Neural cell (in vitro differentiated cells): Measurements from ENCODE around the gene KRT222.

Source experiments
- CTCF ChIP-seq: fragments of 450-650 bp; IDR thresholded peaks from 2 replicates; pipeline ENCODE4 v1.5.1; 2014; ENCODE audit warnings: antibody characterized with exemption, mild to moderate bottlenecking, moderate library complexity; ENCODE audit not compliant: poor library complexity, severe bottlenecking
- EP300 ChIP-seq: fragments of 450-650 bp; conservative IDR thresholded peaks from 2 replicates; pipeline ENCODE4 v1.6.1; 2014; ENCODE audit warnings: antibody characterized with exemption, mild to moderate bottlenecking, moderate library complexity; ENCODE audit not compliant: poor library complexity, severe bottlenecking
- EZH2 ChIP-seq: fragments of 200-600, 300-800 bp; shearing (Covaris generic), sonication (generic); IDR thresholded peaks from 2 replicates; pipeline ENCODE4 v1.6.1; 2014; ENCODE audit warnings: antibody characterized with exemption, low read length, borderline replicate concordance, mild to moderate bottlenecking; ENCODE audit not compliant: insufficient read depth, poor library complexity, severe bottlenecking
- POLR2AphosphoS5 ChIP-seq: IDR thresholded peaks from 2 replicates; pipeline ENCODE4 v1.6.1; 2012
- RAD21 ChIP-seq: fragments of 450-650 bp; conservative IDR thresholded peaks from 2 replicates; pipeline ENCODE4 v1.6.1; 2014; ENCODE audit warnings: antibody characterized with exemption, mild to moderate bottlenecking, moderate library complexity
- REST ChIP-seq: IDR thresholded peaks from 2 replicates; pipeline ENCODE4 v1.6.1; 2012; ENCODE audit warnings: borderline replicate concordance
- TAF1 ChIP-seq: IDR thresholded peaks from 2 replicates; pipeline ENCODE4 v1.6.1; 2012; ENCODE audit warnings: low read depth

- TF ChIP-seq POLR2AphosphoS5 (no peak), EP300 (no peak), CTCF (no peak), RAD21 (no peak), REST (no peak), TAF1 (no peak), EZH2 (no peak)
These were observed 7.7 kb upstream of the KRT222 start for GRCh38 chr17:40672654-40673053.
